GM19351 (cell line): Measurements from ENCODE around the gene MED31.
"Not testable (repeated sequence)": the region's sequence is repeated elsewhere in the genome, so short reads cannot be mapped to it uniquely, and the experiment has no call there.

Source experiments
- ATAC-seq: cut with Tn5 transposase; IDR thresholded peaks from one replicate; pipeline ENCODE4 v1.9.1; 2021; ENCODE audit warnings: mild to moderate bottlenecking, moderate library complexity; ENCODE audit not compliant: unreplicated experiment

Gene MED31

DNA sequence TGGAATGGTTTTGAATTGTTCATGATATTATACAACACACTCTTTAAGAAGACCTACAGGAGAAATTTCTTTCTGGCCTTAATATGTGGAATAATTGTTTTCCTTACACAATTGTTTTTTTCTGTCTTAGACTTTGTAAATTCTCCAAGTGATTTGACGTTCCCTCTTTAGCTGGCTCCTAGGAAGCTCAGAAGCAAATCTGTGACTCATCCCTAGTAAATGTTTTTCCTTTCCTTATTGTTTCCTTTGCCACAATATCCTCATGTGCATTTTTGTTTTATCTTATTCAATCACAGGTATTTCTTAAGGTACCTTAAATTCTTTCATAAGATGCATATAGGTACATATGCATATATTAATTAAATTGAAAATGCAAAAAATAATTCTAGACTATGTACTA lies 24.4 kb downstream of the MED31 start:
- no peak for ATAC-seq

DNA sequence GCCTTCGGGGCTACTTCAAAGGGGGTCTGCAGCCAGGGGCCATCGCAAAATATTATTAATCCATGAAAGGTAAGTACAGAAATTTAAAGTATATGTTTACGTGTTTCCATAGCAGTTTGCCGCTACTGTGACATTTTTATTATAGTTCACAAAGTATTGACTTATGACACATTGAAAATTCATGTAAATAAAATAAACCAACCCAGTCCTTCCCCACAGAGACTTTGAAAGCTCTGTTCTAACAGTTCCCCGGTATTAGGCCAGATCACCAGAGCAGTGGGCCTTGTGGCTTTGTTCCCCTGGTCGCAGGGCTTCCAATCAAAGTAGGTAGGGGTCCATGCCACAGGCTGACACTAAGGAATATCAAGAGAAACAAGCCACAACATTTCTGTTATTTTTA lies 24.8 kb downstream of the MED31 start:
- ATAC-seq: no peak

DNA sequence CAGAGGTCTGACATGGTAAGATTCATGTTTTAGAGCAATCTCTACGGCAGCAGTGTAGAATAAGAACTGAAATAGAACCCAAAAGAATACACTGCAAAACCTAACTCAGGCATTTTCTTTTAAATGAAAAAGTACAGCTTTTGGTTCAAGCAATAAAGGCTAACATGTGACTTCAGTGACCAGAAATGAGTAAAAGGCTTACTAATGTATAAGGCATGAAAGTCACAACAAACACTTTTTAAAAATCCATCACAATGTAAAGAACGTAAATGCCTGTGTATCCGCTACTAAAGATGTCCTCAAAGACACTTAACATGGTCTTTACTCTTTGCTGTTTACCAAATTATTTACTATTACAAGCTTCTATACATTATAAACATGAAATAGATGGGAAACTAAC lies 27.5 kb downstream of the MED31 start:
- ATAC-seq: no peak

- ATAC-seq: no peak
Observed at GRCh38 chr17:6611231-6611630, 40.2 kb downstream of the MED31 start.

DNA sequence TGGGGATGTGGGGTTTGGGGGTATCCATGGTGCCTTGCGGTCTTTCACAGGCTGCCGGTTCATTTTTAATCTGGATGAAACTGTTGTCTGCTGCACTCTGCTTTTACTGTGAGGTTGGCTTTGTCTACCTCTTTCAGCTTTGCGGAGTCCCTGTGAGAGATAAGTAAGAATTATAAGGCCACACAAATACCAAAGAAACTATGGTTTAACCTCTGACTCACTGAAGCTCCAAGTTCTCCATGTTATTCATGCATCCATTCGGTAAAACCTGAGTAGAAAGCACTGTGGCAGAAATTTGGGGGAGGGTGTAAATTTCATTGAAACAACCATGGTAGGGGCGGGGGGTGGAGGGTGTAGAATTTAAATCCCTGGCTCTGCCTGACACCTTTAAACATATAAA lies 41.4 kb downstream of the MED31 start:
- no peak for ATAC-seq

GRCh38 chr17:6608321-6608720 lies 43.1 kb downstream of the MED31 start:
- ATAC-seq: no peak

GRCh38 chr17:6605142-6605541 lies 46.3 kb downstream of the MED31 start:
- ATAC-seq: no peak

DNA sequence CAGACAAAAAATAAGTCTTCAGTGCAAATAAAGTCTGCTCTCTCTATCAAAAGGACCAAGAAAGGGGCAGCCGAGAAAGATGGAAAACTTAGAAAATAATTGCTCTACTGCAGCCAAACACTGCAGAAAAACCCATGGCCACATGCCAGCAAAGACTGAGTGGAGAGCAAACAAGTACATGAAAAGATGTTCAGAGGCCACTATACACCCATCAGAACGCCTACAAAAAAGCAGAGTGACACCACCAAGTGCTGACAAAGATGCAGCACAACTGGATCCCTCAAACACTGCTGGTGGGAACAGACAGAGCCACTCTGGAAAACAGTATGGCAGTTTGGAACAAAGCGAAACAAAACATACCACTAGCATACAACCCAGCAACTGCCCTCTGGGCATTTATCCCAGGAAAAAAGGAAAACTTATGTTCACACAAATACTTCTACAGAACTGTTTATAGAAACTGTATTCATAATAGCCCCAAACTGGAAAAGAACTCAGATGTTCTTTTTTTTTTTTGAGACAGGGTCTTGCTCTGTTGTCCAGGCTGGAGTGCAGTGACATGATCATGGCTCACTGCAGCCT lies 47.6 kb downstream of the MED31 start:
- no peak for ATAC-seq

DNA sequence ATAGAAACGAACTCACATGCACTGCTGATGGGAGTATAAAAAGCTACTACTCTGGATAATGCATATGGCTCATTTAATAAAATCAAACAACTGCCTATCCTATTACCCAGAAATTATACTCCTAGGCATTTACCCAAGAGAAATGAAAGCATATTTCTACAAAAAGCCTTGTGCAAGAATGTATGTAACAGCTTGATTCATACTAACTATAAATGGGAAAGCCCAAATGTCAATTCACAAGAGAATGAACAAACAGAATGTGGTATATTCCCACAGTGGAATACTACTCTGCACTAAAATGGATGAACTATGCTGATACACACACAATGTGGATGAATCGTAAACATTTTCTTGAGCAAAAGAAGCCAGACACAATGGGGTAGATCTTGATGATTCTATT lies 49.3 kb downstream of the MED31 start:
- ATAC-seq: no peak

DNA sequence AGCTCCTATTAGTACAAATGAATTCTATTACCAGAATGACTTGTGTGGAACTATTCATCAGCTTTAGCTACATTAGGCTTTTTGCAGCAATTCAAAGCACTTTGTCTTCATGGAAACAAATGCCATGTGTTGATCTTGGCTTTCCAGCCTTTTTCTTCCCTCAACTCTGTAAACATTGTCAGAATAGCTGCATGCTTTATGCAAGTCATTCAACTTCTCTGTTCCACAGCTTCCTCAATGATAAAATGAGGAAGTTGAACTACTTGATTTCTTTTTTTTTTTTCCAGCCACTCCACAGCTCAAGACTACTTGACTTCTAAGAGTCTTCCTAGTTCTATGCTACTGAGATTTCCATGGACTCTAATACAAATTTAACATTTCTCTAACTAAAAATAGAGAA lies 52.0 kb downstream of the MED31 start:
- no peak for ATAC-seq

GRCh38 chr17:6597727-6598126 lies 53.7 kb downstream of the MED31 start:
- ATAC-seq: no peak

GRCh38 chr17:6596941-6597340 lies 54.5 kb downstream of the MED31 start:
- ATAC-seq: no peak

DNA sequence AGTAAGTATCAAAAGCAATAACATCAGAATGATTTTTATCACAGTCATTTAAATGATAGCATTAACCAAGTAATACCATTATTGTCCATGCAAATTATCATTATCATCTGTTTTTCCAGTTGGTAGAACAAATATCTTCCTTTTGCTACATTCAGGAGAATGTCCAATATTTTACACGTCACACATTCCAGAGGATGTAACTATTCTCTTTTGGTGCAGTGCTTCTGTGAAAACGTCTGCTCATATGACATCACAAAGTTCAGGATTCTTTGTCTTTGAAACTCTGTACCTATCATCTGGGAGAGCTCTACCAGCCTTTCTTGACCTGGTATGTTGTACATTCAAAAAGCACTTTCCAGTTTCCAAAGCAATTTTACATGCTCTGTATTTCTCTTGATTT lies 54.9 kb downstream of the MED31 start:
- no peak for ATAC-seq

- no peak for ATAC-seq
Observed at GRCh38 chr17:6596081-6596480, 55.3 kb downstream of the MED31 start.

- ATAC-seq: not testable (repeated sequence)
Observed at GRCh38 chr17:6593371-6593770, 58.0 kb downstream of the MED31 start.
